Hepatocyte (in vitro differentiated cells): ENCODE measurements around the gene ZAP70. TPM values are rescaled to one million over a fixed set of nuclear protein-coding genes. Genes with fewer than 3 reads are reported as not detected.

Experiments
- DNase-seq: peaks from one replicate; pipeline ENCODE4 v3.0.0-alpha.2; 2016; ENCODE audit warnings: low spot score
- H2AFZ ChIP-seq: fragments of 200-600 bp; sonication (generic); 2 replicates; pipeline ENCODE4 v1.6.0; 2016; ENCODE audit warnings: antibody characterized with exemption, mild to moderate bottlenecking
- H3K27ac ChIP-seq: fragments of 200-600 bp; sonication (generic); 2 replicates; pipeline ENCODE4 v1.5.1; 2016; ENCODE audit warnings: mild to moderate bottlenecking
- H3K27me3 ChIP-seq: fragments of 200-600 bp; sonication (generic); 2 replicates; pipeline ENCODE4 v1.6.1; 2016
- H3K36me3 ChIP-seq: fragments of 200-600 bp; sonication (generic); replicated peaks from 2 replicates; pipeline ENCODE4 v1.5.1; 2016; ENCODE audit warnings: low read depth; ENCODE audit not compliant: insufficient read depth
- H3K4me1 ChIP-seq: fragments of 200-600 bp; sonication (generic); 2 replicates; pipeline ENCODE4 v1.5.1; 2016; ENCODE audit warnings: mild to moderate bottlenecking, moderate library complexity; ENCODE audit not compliant: insufficient read depth
- H3K4me2 ChIP-seq: fragments of 200-600 bp; sonication (generic); 2 replicates; pipeline ENCODE4 v1.6.0; 2016
- H3K4me3 ChIP-seq: fragments of 200-600 bp; sonication (generic); 2 replicates; pipeline ENCODE4 v1.5.1; 2016; ENCODE audit warnings: mild to moderate bottlenecking
- H3K79me2 ChIP-seq: fragments of 200-600 bp; sonication (generic); 2 replicates; pipeline ENCODE4 v1.6.0; 2017; ENCODE audit warnings: mild to moderate bottlenecking
- H3K9me2 ChIP-seq: fragments of 200-600 bp; sonication (generic); replicated peaks from 2 replicates; pipeline ENCODE4 v1.6.0; 2017; ENCODE audit warnings: mild to moderate bottlenecking; ENCODE audit not compliant: insufficient read depth
- H3K9me3 ChIP-seq: fragments of 200-600 bp; sonication (generic); 2 replicates; pipeline ENCODE4 v1.5.1; 2016; ENCODE audit warnings: low read depth, mild to moderate bottlenecking
- H4K20me1 ChIP-seq: fragments of 200-600 bp; sonication (generic); 2 replicates; pipeline ENCODE4 v1.6.0; 2016; ENCODE audit warnings: mild to moderate bottlenecking; ENCODE audit not compliant: insufficient read depth, poor library complexity, severe bottlenecking
- EZH2 ChIP-seq: fragments of 200-600 bp; sonication (generic); IDR thresholded peaks from 2 replicates; pipeline ENCODE4 v1.6.1; 2016; ENCODE audit warnings: antibody characterized with exemption, mild to moderate bottlenecking, borderline replicate concordance
- EZH2phosphoT487 ChIP-seq: fragments of 200-600 bp; sonication (generic); IDR thresholded peaks from one replicate; pipeline ENCODE4 v1.6.1; 2018; ENCODE audit warnings: antibody characterized with exemption, mild to moderate bottlenecking, low read depth, moderate library complexity; ENCODE audit not compliant: unreplicated experiment, severe bottlenecking
- WGBS: methylation state at CpG from one replicate; pipeline ENCODE4 v1.1.6; 2016; ENCODE audit warnings: low lambda C conversion rate; ENCODE audit errors: missing lambda C conversion rate; 5-methylcytosine and 5-hydroxymethylcytosine counted together
- polyA plus RNA-seq: library from polyadenylated mRNA; unstranded; fragments of >200 nt; fragmentation: Nextera tagmentation; extraction: Ambion mirVana; gene quantifications from 2 replicates; pipeline ENCODE4 v1.2.1, GENCODE V29; 2016
- total RNA-seq: library from RNA; depleted of rRNA; stranded (reverse); fragments of >200 nt; gene quantifications from 2 replicates; pipeline ENCODE4 v1.2.3, GENCODE V29; 2014
- TF ChIP-seq, protein P1 (sequence below): fragments of 200-600 bp; sonication (generic); IDR thresholded peaks from 2 replicates; pipeline ENCODE4 v1.5.1; 2016; ENCODE audit warnings: antibody characterized with exemption, mild to moderate bottlenecking; ENCODE audit not compliant: poor library complexity

ZAP70 gene
- total and polyA plus RNA-seq, 2 experiments from 2014 or later = 0.80 to 1.5 TPM

GRCh38 chr2:97716695-97717612 is 3.6 kb downstream of the ZAP70 start:
- Histone ChIP-seq H3K9me3 (no peaks in the 10 kb centered on the region), H3K4me1 (no peaks in the 10 kb centered on the region), H3K27ac (no peak overlapping the region), H2AFZ (no peak overlapping the region), H3K27me3 (no peaks in the 10 kb centered on the region), H3K79me2 (no peaks in the 10 kb centered on the region), H4K20me1 (no peaks in the 10 kb centered on the region), H3K9me2 (no peaks in the 10 kb centered on the region), H3K4me2 (no peak overlapping the region), H3K36me3 (no peaks in the 10 kb centered on the region), H3K4me3 (no peak overlapping the region)
- no peak for DNase-seq
- TF ChIP-seq, protein P1, sequence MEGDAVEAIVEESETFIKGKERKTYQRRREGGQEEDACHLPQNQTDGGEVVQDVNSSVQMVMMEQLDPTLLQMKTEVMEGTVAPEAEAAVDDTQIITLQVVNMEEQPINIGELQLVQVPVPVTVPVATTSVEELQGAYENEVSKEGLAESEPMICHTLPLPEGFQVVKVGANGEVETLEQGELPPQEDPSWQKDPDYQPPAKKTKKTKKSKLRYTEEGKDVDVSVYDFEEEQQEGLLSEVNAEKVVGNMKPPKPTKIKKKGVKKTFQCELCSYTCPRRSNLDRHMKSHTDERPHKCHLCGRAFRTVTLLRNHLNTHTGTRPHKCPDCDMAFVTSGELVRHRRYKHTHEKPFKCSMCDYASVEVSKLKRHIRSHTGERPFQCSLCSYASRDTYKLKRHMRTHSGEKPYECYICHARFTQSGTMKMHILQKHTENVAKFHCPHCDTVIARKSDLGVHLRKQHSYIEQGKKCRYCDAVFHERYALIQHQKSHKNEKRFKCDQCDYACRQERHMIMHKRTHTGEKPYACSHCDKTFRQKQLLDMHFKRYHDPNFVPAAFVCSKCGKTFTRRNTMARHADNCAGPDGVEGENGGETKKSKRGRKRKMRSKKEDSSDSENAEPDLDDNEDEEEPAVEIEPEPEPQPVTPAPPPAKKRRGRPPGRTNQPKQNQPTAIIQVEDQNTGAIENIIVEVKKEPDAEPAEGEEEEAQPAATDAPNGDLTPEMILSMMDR = no peak
- TF ChIP-seq EZH2phosphoT487 (no peak), EZH2 (no peak)
- WGBS = 92% methylated on average over 17 of the region's 21 CpGs

GRCh38 chr2:97717613-97717995 is 4.2 kb downstream of the ZAP70 start:
- H3K4me1 ChIP-seq = no peaks in the 10 kb centered on the region
- no peak overlapping the region for H3K4me3 ChIP-seq
- H4K20me1 ChIP-seq = no peaks in the 10 kb centered on the region
- H3K36me3 ChIP-seq = no peaks in the 10 kb centered on the region
- DNase-seq = no peak
- no peaks in the 10 kb centered on the region for H3K79me2 ChIP-seq
- no peak overlapping the region for H3K27ac ChIP-seq
- H3K9me3 ChIP-seq = no peaks in the 10 kb centered on the region
- H3K27me3 ChIP-seq = no peaks in the 10 kb centered on the region
- H3K4me2 ChIP-seq = no peak overlapping the region
- no peak overlapping the region for H2AFZ ChIP-seq
- no peak for TF ChIP-seq EZH2phosphoT487
- TF ChIP-seq, protein P1 = no peak
- no peak for TF ChIP-seq EZH2
- no peaks in the 10 kb centered on the region for H3K9me2 ChIP-seq
- WGBS = 61% methylated on average over 3 of the region's 3 CpGs

- TF ChIP-seq EZH2 = no peak
- TF ChIP-seq, protein P1 = no peak
- no peak for TF ChIP-seq EZH2phosphoT487
- no peak overlapping the region for H3K27ac ChIP-seq
- H3K9me3 ChIP-seq = no peaks in the 10 kb centered on the region
- H2AFZ ChIP-seq = no peak overlapping the region
- 91% methylated on average over 21 of the region's 21 CpGs for WGBS
- no peaks in the 10 kb centered on the region for H3K36me3 ChIP-seq
- no peaks in the 10 kb centered on the region for H3K27me3 ChIP-seq
- DNase-seq = no peak
- no peaks in the 10 kb centered on the region for H4K20me1 ChIP-seq
- H3K79me2 ChIP-seq = no peaks in the 10 kb centered on the region
- no peak overlapping the region for H3K4me3 ChIP-seq
- no peaks in the 10 kb centered on the region for H3K4me1 ChIP-seq
- H3K9me2 ChIP-seq = no peaks in the 10 kb centered on the region
- H3K4me2 ChIP-seq = no peak overlapping the region
These were observed 4.9 kb downstream of the ZAP70 start for GRCh38 chr2:97718051-97718882.
